A549 (cell line): Measurements from ENCODE around the gene RAI14.
"Not testable (repeated sequence)": the region's sequence is repeated elsewhere in the genome, so short reads cannot be mapped to it uniquely, and the experiment has no call there.

Experiments
- CEBPB ChIP-seq, 2 experiments: fragments of >200 bp in 1 of 2; sonication (Bioruptor Twin) in 1 of 2; formaldehyde crosslinking in 1 of 2; IDR thresholded peaks; 2 replicates each; pipeline ENCODE4 v1.6.1; 2012 to 2016
- EP300 ChIP-seq, 2 experiments: fragments of >200 bp; sonication (Bioruptor Twin); formaldehyde crosslinking; IDR thresholded peaks; 2 replicates in 1 of 2; 3 replicates in 1 of 2; pipeline ENCODE4 v1.6.1; 2016 to 2017
- NR3C1 ChIP-seq: fragments of >200 bp; sonication (Bioruptor Twin); formaldehyde crosslinking; IDR thresholded peaks from 3 replicates; pipeline ENCODE4 v1.6.1; 2017
- POLR2A ChIP-seq: IDR thresholded peaks from 2 replicates; pipeline ENCODE4 v1.6.1; 2012; ENCODE audit warnings: mild to moderate bottlenecking, low read length
- RAD21 ChIP-seq, 2 experiments: fragments of >200 bp in 1 of 2; sonication (Bioruptor Twin) in 1 of 2; formaldehyde crosslinking in 1 of 2; IDR thresholded peaks in 1 of 2; conservative IDR thresholded peaks in 1 of 2; 2 replicates in 1 of 2; 3 replicates in 1 of 2; pipeline ENCODE4 v1.6.1; 2012 to 2018; ENCODE audit warnings: inconsistent platforms in 1 of 2

DNA sequence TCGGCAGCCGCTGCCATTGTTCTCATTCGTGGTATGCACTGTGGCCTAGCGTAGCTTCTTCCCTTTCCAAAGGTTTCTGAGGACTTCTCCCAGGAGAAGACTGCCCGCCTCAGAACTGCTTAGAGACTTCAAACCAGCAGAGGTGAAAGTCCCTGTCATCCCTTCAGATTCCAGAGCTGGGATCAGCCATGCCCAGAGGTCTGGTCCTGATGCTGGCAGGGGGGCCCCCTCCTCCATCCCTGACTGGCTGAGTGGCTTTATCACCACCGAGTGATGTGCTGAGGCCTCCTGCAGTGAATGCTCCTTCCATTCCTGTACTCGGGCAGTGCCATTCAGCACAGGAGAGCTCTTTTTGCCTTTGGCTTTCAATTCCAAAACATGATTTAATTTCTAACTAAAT, 174.7 kb downstream of the RAI14 start:
- not testable (repeated sequence) for TF ChIP-seq EP300 (IDR thresholded peaks at IDR 0.05); RAD21 (conservative IDR thresholded peaks at IDR 0.05 in 1 of 2, IDR thresholded peaks at IDR 0.05 in 1 of 2); POLR2A; NR3C1; CEBPB (IDR thresholded peaks at IDR 0.05)
